Liver (tissue), 9 donors: ENCODE data around the gene LARGE1. TPM values are rescaled to one million over a fixed set of nuclear protein-coding genes. Genes with fewer than 3 reads are reported as not detected.
A peak's percentile ranks its signal among the peaks of the same experiment; 100 is the strongest.

ENCODE experiments used
- DNase-seq: peaks from one replicate; pipeline ENCODE4 v3.0.0-alpha.2; 2017; ENCODE audit warnings: low spot score
- H3K27ac ChIP-seq, 2 donors: one replicate each; pipeline ENCODE4 v1.7.0; 2013; ENCODE audit warnings: inconsistent platforms in 2 of 2, low read length in 2 of 2, control low read depth in 1 of 2, low read depth in 1 of 2, mild to moderate bottlenecking in 1 of 2
- H3K27me3 ChIP-seq, 4 donors: one replicate each; pipeline versions ENCODE4 v1.6.1 to v1.7.0; 2013; ENCODE audit warnings: low read length in 3 of 4, inconsistent platforms in 1 of 4, mild to moderate bottlenecking in 1 of 4, moderate library complexity in 1 of 4; ENCODE audit not compliant: control insufficient read depth in 4 of 4, insufficient read depth in 4 of 4
- H3K36me3 ChIP-seq, 4 donors: one replicate each; pipeline versions ENCODE4 v1.6.1 to v1.7.0; 2013; ENCODE audit warnings: low read length in 3 of 4, mild to moderate bottlenecking in 3 of 4, low read depth in 1 of 4, moderate library complexity in 1 of 4; ENCODE audit not compliant: control insufficient read depth in 4 of 4, insufficient read depth in 3 of 4
- H3K4me1 ChIP-seq, 4 donors: one replicate each; pipeline versions ENCODE4 v1.6.1 to v1.7.0; 2013; ENCODE audit warnings: low read length in 3 of 4, mild to moderate bottlenecking in 3 of 4, moderate library complexity in 1 of 4; ENCODE audit not compliant: control insufficient read depth in 4 of 4, insufficient read depth in 4 of 4
- H3K4me3 ChIP-seq, 3 donors: one replicate each; pipeline versions ENCODE4 v1.6.1 to v1.7.0; 2013; ENCODE audit warnings: low read length in 3 of 3, control low read depth in 1 of 3, low read depth in 1 of 3, mild to moderate bottlenecking in 1 of 3
- H3K9ac ChIP-seq, 2 donors: one replicate each; pipeline ENCODE4 v1.7.0; 2013; ENCODE audit warnings: low read length in 2 of 2, mild to moderate bottlenecking in 2 of 2, moderate library complexity in 2 of 2, control low read depth in 1 of 2, low read depth in 1 of 2
- H3K9me3 ChIP-seq, 4 donors: one replicate each; pipeline versions ENCODE4 v1.6.1 to v1.7.0; 2013; ENCODE audit warnings: low read length in 3 of 4; ENCODE audit not compliant: control insufficient read depth in 4 of 4
- ATF3 ChIP-seq: IDR thresholded peaks from 2 replicates; pipeline ENCODE4 v1.6.1; 2016; ENCODE audit warnings: antibody characterized with exemption
- CTCF ChIP-seq: fragments of 150-350 bp; IDR thresholded peaks from 2 replicates; pipeline ENCODE4 v1.5.1; 2017; ENCODE audit warnings: improper control_type of control experiment, low read depth, low read length; ENCODE audit not compliant: missing input control
- EGR1 ChIP-seq, 2 donors: IDR thresholded peaks; 2 replicates each; pipeline ENCODE4 v1.6.1; 2016 to 2018; ENCODE audit warnings: antibody characterized with exemption in 2 of 2, low read depth in 2 of 2
- FOXA1 ChIP-seq: IDR thresholded peaks from 2 replicates; pipeline ENCODE4 v1.6.1; 2016; ENCODE audit warnings: antibody characterized with exemption
- FOXA2 ChIP-seq: IDR thresholded peaks from 2 replicates; pipeline ENCODE4 v1.6.1; 2016; ENCODE audit warnings: antibody characterized with exemption
- GABPA ChIP-seq, 2 donors: IDR thresholded peaks in 1 of 2; conservative IDR thresholded peaks in 1 of 2; 2 replicates each; pipeline ENCODE4 v1.6.1; 2016; ENCODE audit warnings: antibody characterized with exemption in 2 of 2, mild to moderate bottlenecking in 1 of 2, moderate library complexity in 1 of 2
- HNF4A ChIP-seq, 2 donors: conservative IDR thresholded peaks; 2 replicates each; pipeline ENCODE4 v1.6.1; 2016; ENCODE audit warnings: antibody characterized with exemption in 2 of 2, mild to moderate bottlenecking in 2 of 2
- HNF4G ChIP-seq: IDR thresholded peaks from 2 replicates; pipeline ENCODE4 v1.6.1; 2016; ENCODE audit warnings: antibody characterized with exemption
- JUND ChIP-seq, 2 donors: IDR thresholded peaks; 2 replicates each; pipeline ENCODE4 v1.6.1; 2016; ENCODE audit warnings: antibody characterized with exemption in 2 of 2
- MAX ChIP-seq: IDR thresholded peaks from 2 replicates; pipeline ENCODE4 v1.6.1; 2016; ENCODE audit warnings: antibody characterized with exemption
- NR2F2 ChIP-seq: IDR thresholded peaks from 2 replicates; pipeline ENCODE4 v1.6.1; 2016; ENCODE audit warnings: antibody characterized with exemption
- RAD21 ChIP-seq, 2 donors: IDR thresholded peaks; 2 replicates each; pipeline ENCODE4 v1.6.1; 2016; ENCODE audit warnings: antibody characterized with exemption in 2 of 2, mild to moderate bottlenecking in 2 of 2
- REST ChIP-seq: IDR thresholded peaks from 2 replicates; pipeline ENCODE4 v1.6.1; 2016; ENCODE audit warnings: antibody characterized with exemption, mild to moderate bottlenecking
- RXRA ChIP-seq, 2 donors: IDR thresholded peaks; 2 replicates each; pipeline ENCODE4 v1.6.1; 2017 to 2018; ENCODE audit warnings: antibody characterized with exemption in 2 of 2, mild to moderate bottlenecking in 1 of 2
- SP1 ChIP-seq: IDR thresholded peaks from 2 replicates; pipeline ENCODE4 v1.6.1; 2018; ENCODE audit warnings: antibody characterized with exemption, mild to moderate bottlenecking
- TAF1 ChIP-seq: conservative IDR thresholded peaks from 2 replicates; pipeline ENCODE4 v1.6.1; 2016; ENCODE audit warnings: antibody characterized with exemption, mild to moderate bottlenecking
- YY1 ChIP-seq: IDR thresholded peaks from 2 replicates; pipeline ENCODE4 v1.6.1; 2016; ENCODE audit warnings: antibody characterized with exemption, mild to moderate bottlenecking
- ZBTB33 ChIP-seq: IDR thresholded peaks from 2 replicates; pipeline ENCODE4 v1.6.1; 2016; ENCODE audit warnings: antibody characterized with exemption
- WGBS: extraction: QIAGEN DNeasy Blood & Tissue Kit; methylation state at CpG from one replicate; pipeline ENCODE4 v1.1.7; 2013; 5-methylcytosine and 5-hydroxymethylcytosine counted together
- polyA plus RNA-seq, 2 donors: library from polyadenylated mRNA; stranded (reverse) in 1 of 2; unstranded in 1 of 2; fragments of 200-250 nt in 1 of 2; fragments of >200 nt in 1 of 2; fragmentation: Nextera tagmentation in 1 of 2; extraction: Ambion mirVana in 1 of 2; gene quantifications; one replicate each; pipeline versions ENCODE4 v1.2.1 to v1.2.3, GENCODE V29; 2013 to 2015
- total RNA-seq, 2 donors: library from RNA; depleted of rRNA; stranded (reverse); fragments of >200 nt; gene quantifications; one replicate each; pipeline ENCODE4 v1.2.3, GENCODE V29; 2014
- donor health status: healthy.
- donor health status: healthy.
- donor health status: healthy.
- donor health status: healthy.
- donor health status: healthy.

The LARGE1 gene
- total and polyA plus RNA-seq, 4 donors: 2.3 to 14.1 (median 5.7) TPM

- WGBS: 51% methylated on average over 8 of the region's 8 CpGs
- H3K9ac ChIP-seq: no peak overlapping the region
- no peaks in the 10 kb centered on the region for H3K36me3 ChIP-seq
- H3K27me3 ChIP-seq: no peaks in the 10 kb centered on the region
- DNase-seq: peak; percentile 61
- peaks cover 2 to 29% (median 19%) of the 10 kb centered on the region in 4 donors for H3K4me1 ChIP-seq
- TF ChIP-seq GABPA (IDR thresholded peaks at IDR 0.05 in 1 of 2, conservative IDR thresholded peaks at IDR 0.05 in 1 of 2) (no peak), FOXA1 (no peak), FOXA2 (no peak), RAD21 (IDR thresholded peaks at IDR 0.05) (peak in 1 of 2 donors; percentile 38), SP1 (no peak), JUND (IDR thresholded peaks at IDR 0.05) (no peak), ATF3 (no peak), REST (no peak), TAF1 (no peak), MAX (no peak), RXRA (IDR thresholded peaks at IDR 0.05) (peak; percentile 21 to 51), HNF4A (conservative IDR thresholded peaks at IDR 0.05) (peak; percentile 17 to 38), NR2F2 (no peak), HNF4G (no peak), ZBTB33 (no peak), CTCF (no peak), EGR1 (IDR thresholded peaks at IDR 0.05; ENCODE audit: low read depth in 2 of 2) (no peak), YY1 (no peak)
- no peak overlapping the region for H3K4me3 ChIP-seq
- H3K9me3 ChIP-seq: no peaks in the 10 kb centered on the region
- H3K27ac ChIP-seq: no peak overlapping the region
Observed at GRCh38 chr22:33515795-33516194, 404.5 kb downstream of the LARGE1 start.
